ENCODE measurements around the gene DLG5.

DLG5 gene

DNA sequence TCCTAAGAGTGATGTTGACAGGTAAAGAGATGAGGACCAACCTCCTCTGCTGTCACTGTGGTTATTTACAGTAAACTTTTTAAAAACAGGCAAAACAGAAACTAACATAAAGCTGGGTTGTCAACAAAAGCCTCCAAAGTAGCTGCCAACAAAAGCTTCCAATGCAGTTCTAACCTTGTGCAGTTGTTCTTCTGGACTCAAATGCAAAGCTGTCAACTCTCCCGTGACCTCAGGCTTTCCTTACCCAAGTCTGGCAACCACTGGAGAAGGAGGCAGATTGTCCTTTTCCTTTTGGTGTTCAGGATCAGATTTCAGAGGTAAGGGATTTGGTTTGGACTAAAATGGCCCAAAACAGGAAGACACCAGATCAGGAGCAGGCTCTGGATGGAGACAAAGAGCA, 63.1 kb downstream of the DLG5 start:
- no peak for DNase-seq

DNA sequence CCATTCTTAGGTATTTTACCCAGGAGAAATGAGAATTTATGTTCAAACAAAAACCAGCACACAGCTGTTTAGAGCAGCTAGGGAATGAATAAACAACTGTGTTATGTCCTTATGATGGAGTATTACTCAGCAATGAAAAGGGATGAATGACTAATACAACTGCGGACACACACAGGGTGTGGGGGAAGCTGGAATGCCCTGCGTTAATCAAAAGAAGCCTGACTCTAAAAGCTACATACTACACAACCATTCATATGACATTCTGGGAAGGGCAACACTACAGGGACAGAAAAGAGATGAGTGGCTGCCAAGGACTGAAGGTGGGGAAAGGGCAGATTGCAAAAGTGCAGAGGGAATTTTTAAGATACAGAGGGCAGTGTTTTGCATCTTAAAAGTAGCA, 64.0 kb downstream of the DLG5 start:
- peak in 1 of 2 donors; percentile 20 for DNase-seq

DNA sequence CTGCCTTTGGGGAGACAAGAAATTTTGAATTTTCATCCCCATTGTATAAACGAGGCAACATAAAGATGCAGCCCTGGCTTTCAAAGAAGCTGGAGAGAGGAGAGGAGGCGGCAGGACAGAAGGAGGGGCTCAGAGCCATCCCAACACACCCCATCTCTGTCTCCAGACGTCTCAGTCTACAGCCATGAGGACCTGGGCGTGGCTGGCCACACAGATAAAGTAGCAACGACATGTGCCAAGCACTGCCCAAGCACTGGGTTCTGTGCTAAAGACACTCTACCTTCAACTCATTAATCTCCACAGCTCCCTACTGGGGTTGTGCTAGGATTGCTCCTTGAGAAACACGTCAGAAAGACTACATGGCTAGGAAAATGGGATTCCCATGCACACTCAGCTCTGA, 65.2 kb downstream of the DLG5 start:
- no peak for DNase-seq

- DNase-seq: no peak
Measured at GRCh38 chr10:77859865-77860282, 66.7 kb downstream of the DLG5 start.

DNA sequence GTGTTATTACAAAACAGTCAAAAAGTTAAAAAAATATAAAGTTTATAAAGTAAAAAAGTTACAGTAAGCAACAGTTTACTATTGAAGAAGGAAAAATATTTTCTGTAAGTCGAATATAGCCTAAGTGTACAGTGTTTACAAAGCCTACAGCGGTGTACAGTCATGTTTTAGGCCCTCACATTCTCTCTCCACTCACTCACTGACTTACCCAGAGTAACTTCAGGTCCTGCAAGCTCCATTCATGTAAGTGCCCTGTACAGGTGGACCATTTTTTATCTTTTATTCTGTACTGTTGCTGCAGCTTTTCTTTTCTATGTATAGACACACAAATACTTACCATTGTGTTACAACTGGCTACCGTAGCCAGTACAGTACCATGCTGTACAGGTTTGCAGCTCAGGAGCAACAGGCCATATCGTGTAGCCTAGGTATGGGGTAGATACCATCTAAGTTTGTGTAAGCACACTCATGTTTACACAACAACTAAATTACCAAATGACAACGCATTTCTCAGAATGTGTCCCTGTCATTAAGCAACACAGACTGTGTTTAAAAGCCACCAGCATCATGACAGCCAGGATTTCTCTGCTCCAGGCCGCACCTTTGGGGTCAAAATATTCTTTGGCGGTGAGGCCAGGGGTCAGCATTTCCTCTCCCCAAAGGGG, 67.2 kb downstream of the DLG5 start:
- no peak for DNase-seq

DNA sequence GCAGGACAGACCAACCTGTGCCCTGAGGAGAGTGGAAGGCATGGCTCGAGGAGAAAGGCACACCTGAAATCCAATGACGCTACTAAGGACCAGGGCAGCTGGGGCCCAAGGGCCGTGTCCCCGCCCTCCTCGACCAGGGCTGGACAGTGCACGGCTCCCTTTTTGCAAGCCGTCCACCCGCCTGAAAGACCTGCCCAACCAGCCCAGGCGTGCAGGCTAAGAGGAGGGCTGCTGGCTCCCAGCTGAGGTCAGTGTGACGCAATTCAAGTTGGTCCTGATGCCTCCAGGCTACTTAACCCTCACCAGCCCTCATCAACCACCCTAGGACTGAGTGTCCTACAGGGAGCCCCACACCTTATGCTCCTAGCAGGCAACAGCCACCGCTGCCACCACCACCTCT, 69.3 kb downstream of the DLG5 start:
- DNase-seq: no peak

DNA sequence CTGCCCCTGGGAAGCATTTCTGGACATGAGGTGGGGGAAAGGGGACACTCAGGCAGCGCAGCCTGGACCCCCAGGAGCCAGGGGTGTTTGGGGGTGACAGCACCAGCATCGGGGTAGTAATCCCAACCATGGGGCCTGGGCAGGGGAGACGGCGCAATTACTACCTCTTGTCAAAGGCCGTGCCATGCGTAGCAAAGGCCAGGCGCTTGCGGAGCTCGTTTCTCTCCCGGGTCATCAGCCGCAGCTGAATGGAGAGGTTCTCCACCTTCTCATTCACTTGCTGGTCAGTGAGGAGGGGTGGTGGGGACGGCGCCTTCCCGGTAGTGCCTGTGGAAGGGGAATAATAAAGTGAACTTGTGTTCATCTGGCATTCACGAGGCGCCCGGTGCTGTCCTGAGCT, 70.0 kb downstream of the DLG5 start:
- DNase-seq: no peak

DNA sequence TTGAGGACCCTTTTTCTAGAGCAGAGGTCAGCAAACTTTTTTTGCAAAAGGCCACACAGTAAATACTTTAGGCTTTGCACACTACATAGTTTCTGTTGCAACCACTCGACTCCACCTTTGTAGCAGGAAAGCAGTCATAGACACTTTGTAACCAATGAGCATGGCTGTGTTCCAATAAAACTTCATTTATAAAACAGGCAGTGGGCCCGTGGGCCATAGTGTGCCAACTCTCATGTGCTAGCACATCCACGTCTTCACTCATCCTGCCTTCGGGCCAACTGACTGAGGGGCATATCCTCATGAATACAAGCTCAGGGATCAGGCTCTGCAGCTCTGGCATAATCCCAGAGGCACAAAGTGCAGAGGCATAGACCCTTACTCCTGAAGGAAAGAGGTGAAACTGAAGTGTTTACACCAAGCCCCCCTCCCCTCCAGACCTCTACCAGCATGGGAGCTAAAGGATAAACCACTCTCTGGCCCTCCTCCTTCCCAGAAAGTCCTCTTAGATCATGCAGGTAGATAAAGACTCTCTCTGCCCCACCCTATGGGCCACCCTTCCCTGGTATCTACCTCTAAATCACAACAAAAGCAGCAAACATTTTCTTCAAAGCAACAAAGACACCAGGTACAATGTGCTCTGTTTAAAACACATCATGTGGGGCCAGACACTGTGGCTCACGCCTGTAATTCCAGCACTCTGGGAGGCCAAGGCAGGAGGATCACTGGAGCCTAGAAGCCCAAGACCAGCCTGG, 71.0 kb downstream of the DLG5 start:
- DNase-seq: no peak

- DNase-seq: no peak
Measured at GRCh38 chr10:77854115-77854514, 72.4 kb downstream of the DLG5 start.

GRCh38 chr10:77853256-77853655, 73.3 kb downstream of the DLG5 start:
- DNase-seq: no peak

- no peak for DNase-seq
Measured at GRCh38 chr10:77850620-77851231, 75.8 kb downstream of the DLG5 start.

DNA sequence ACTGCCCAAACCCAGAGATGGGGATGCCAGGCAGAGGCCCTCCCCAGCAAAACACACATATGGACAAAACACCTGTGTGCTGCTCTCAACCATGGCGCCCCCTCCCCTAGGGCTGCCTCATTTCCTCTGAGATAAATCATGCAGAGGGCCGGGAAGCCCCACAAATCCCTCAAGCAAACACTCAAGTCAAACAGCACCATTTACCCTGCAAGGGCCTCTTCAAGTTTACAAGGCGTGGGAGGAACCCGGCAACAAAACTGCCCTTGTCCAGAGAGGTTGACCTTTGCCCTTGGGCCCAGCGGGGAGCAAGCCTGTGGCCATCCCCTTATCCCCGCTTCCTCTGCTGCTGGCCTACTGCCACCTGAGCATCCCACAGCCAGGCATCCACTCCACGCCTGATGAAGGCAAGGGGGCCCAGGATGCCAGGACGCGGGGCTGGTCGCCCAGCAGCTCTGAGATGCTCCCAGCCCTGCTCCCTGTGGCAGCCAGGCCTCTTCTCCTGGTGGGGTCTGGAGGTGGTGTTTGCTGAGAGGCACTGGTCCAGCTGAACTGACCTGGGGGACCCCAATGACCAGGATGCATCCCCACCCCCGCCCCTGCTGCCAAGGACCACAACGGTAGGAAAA, 77.4 kb downstream of the DLG5 start:
- DNase-seq: no peak

- DNase-seq: peak; percentile 12 to 75
Measured at GRCh38 chr10:77846718-77847311, 79.7 kb downstream of the DLG5 start.

- no peak for DNase-seq
Measured at GRCh38 chr10:77845451-77845850, 81.1 kb downstream of the DLG5 start.

DNA sequence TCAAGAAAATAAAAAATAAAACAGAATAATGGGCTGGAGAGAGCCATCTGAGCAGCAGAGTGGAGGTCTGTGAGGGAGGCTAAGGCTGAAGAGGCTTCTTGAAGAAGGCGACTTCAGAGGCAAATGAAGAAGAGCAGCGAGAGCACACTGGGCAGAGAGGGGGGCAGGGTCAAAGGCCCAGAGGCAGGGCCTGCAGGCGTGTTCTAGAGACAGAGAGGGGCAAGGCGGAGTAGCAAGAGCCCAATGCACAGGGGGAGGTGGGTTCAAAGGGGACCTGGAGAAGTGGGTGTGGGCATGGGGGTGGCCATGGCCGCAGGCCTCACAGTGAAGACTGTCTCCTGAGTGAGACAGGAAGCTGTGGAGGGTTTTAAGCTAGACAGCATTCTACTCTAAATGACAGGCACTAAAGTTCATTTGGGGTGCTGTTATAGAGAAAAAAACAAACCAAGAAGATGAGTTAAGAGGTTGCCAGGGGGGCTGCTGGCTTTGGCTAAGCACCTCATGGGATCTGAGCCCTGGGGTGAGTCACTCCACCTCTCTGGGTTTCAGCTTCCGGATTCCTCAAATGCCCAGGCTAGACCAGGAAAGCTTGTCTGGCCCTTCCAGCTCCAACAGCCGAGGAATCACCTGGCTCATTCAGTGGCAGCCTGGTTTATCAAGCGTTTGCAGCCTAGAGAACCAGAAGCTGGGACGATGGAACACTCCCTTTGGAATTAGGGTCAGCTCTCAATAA, 81.7 kb downstream of the DLG5 start:
- no peak for DNase-seq

DNA sequence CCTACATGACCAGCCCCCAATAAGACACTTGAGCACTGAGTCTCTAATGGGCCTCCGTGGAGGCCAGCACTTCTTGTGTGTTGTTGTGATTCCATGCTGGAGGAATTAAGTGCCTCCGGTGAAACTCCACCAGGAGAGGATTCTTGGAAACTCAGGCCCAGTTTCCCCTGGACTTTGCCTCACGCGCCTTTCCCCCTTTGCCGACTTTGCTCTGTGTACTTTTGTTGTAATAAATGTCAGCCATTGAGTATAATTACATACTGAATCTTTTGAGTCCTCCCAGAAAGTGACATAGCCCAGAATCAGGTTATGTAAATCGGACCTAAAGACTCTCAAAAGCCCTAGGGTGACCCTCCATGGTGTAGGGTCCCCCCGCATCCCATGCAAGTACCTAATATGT, 82.4 kb downstream of the DLG5 start:
- no peak for DNase-seq

DNA sequence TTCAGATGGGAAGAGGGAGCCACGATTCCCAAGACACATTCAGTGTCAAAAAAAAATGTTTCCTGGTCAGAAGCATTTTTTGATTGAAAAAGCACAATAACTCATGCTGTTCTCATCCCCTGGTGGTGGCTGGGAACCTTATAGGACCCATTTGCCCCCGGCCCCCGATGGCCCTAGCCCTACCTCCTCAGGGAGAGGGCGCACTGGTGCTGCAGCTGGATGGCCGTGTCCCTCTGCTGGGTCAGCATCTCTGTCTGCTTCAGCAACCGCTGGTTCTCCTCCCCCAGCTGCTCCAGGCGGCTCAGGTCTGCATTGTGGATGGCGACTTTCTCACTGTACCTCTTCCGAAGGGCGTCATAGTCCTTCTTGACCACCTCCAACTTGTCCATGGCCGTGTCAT, 83.3 kb downstream of the DLG5 start:
- DNase-seq: no peak

DNA sequence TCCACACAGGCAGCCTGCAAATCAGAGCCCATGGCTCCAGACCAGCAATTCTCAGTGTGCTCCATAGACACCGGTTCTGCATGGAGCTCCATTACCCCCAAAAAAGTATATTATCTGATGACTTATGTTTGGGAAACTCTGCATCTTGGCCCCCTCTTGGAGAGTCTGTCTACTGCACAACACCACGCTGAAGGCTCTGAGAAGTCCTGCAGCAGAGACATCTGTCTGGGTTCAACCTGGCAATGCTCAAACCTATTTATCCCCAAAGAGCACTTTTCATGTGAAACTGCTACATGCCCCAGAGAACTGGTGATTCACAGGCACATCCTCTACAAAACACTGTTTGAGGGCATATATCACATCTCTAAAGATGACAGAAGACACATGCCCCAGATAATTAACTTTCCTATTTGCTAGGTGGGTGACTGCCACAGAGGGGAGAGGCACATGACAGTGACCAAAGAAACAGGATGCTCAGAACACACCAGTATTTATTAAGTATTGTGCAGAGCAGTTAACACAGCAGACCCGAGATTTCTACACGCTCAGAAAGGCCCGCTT, 83.8 kb downstream of the DLG5 start:
- DNase-seq: no peak

DNA sequence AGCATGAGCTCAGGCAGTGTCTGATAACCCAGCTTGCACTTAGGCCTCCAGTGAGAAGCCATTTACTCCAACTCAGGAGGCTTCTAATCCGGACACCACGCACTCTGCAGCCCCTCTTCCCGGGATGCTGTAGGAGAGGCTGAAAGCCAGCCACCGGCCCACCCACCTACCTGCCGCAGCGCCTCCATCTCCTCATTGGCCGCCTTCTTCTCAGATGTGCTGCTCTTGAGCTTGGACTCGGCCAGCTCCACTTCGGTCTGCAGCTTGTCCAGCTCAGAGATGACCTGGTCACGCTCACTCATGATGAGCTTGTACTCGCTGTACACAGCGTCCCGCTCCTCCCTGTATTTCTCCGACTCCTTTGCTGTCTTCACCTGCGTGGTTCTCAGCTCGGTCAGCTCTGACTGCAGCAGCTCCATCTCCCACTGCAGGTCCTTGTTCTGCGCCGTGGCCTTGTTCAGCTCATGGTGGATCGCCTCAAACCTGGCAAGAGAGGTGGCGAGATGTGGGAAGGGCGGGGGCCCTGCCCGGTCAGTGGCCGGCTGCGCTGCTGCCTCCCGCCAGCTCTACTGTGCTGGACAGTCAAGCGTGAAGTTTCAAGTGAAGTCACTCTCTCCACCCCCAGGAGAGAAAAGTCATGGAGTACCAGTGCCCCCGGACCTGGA, 84.7 kb downstream of the DLG5 start:
- no peak for DNase-seq

GRCh38 chr10:77840636-77841035, 85.9 kb downstream of the DLG5 start:
- DNase-seq: no peak

DNA sequence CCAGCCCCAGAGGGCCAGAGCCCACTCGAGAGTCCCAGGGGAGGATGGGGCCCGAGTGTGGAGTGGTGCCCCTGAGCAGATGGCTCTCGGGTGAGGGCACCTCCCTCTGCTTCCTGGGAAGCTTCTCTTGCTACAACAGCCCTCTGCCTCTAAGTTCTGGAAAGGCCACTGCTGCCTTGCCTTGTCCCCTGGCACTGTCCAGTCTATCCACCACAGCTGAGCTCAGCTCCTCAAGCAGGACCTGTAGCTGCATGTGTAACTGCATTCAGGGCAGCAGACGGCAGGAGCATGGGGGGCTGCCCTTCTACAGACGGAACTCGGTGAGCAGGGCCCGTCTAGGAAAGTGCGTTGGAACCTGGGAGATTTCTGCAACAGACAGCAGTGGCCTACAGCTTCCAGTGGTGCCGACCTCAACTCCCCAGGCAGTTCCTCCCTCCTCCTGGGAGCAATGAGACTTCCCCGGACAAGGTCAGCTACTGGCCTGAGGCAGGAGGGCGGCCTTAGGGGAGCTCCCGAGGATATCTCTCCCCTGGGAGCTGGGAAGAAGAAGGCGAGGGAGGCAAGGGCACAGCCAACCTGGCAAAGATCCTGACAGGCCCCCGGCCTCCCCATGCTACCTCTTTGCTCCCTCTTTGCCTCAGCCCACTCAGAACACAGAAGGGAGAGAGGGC, 88.5 kb downstream of the DLG5 start:
- no peak for DNase-seq
